GM12892 (cell line): ENCODE data around the gene TRIM17. TPM values are rescaled to one million over a fixed set of nuclear protein-coding genes. Genes with fewer than 3 reads are reported as not detected.
A peak's percentile ranks its signal among the peaks of the same experiment; 100 is the strongest.

Experiments used
- DNase-seq: peaks from one replicate; pipeline ENCODE4 v3.0.0; 2011; ENCODE audit not compliant: insufficient read length
- FAIRE-seq: peaks from 2 replicates; lab custom pipeline; 2011; peaks lifted over from hg19 to GRCh38; lab: Jason Lieb, UNC
- POLR2A ChIP-seq: IDR thresholded peaks from 2 replicates; pipeline ENCODE4 v1.6.1; 2011; ENCODE audit warnings: low read depth, low read length, control low read depth
- POLR2AphosphoS5 ChIP-seq: IDR thresholded peaks from 2 replicates; pipeline ENCODE4 v1.6.1; 2011; ENCODE audit warnings: low read depth, low read length, control low read depth
- TAF1 ChIP-seq: IDR thresholded peaks from 2 replicates; pipeline ENCODE4 v1.6.1; 2011; ENCODE audit warnings: low read depth, mild to moderate bottlenecking, control low read depth, low read length, borderline replicate concordance
- polyA plus RNA-seq: library from polyadenylated mRNA; unstranded; fragments of >200 nt; gene quantifications from one replicate; pipeline ENCODE4 v1.2.1, GENCODE V29; 2012; ENCODE audit warnings: missing spikeins, inconsistent platforms; ENCODE audit not compliant: missing spikeins

TRIM17 gene
- polyA plus RNA-seq: 0.55 TPM

- no peak for DNase-seq
- FAIRE-seq: no peak
Measured at GRCh38 chr1:228416217-228416933, at the start of gene TRIM17. TSS of gene TRIM17 (minus strand) at chr1:228416861. CDS start at chr1:228415072, 1,789 bp downstream.

GRCh38 chr1:228465571-228466146, 49.0 kb upstream of the TRIM17 start:
- TF ChIP-seq TAF1 (no peak), POLR2A (no peak), POLR2AphosphoS5 (no peak)
- FAIRE-seq (no peak), DNase-seq (no peak)

More at GRCh38 chr1:228416217-228416933, at the start of gene TRIM17:
- TF ChIP-seq POLR2A: no peak
- TF ChIP-seq POLR2AphosphoS5: no peak

- FAIRE-seq: no peak
- DNase-seq: no peak
- TF ChIP-seq TAF1 (no peak), POLR2A (no peak), POLR2AphosphoS5 (no peak)
Measured at GRCh38 chr1:228465141-228465540, 48.5 kb upstream of the TRIM17 start.

- TF ChIP-seq TAF1 (no peak), POLR2A (0 out of 2 replicates have a peak, but pooled peaks have one; percentile 50)
- peak; percentile 77 for FAIRE-seq
- peak; percentile 56 for DNase-seq
Measured at GRCh38 chr1:228464487-228464983, 47.9 kb upstream of the TRIM17 start.

GRCh38 chr1:228463559-228464455, 47.1 kb upstream of the TRIM17 start:
- DNase-seq (peak; percentile 56), FAIRE-seq (peak; percentile 89)
- TF ChIP-seq TAF1 (no peak), POLR2A (no peak; the same call in 1 of the 2 replicates), POLR2AphosphoS5 (no peak)

GRCh38 chr1:228463009-228463558, 46.4 kb upstream of the TRIM17 start:
- FAIRE-seq: no peak
- no peak for TF ChIP-seq POLR2AphosphoS5
- TF ChIP-seq TAF1: no peak
- no peak for TF ChIP-seq POLR2A
- DNase-seq: no peak

- no peak for DNase-seq
- TF ChIP-seq POLR2AphosphoS5 (no peak), POLR2A (no peak), TAF1 (no peak)
- FAIRE-seq: no peak
Measured at GRCh38 chr1:228462560-228462959, 45.9 kb upstream of the TRIM17 start.

- FAIRE-seq (no peak), DNase-seq (no peak)
- TF ChIP-seq POLR2AphosphoS5: no peak
- TF ChIP-seq TAF1: no peak
- no peak for TF ChIP-seq POLR2A
Measured at GRCh38 chr1:228460821-228461220, 44.2 kb upstream of the TRIM17 start.

- no peak for TF ChIP-seq TAF1
- TF ChIP-seq POLR2A: no peak
- TF ChIP-seq POLR2AphosphoS5: no peak
- DNase-seq (peak; percentile 38), FAIRE-seq (peak; percentile 78)
Measured at GRCh38 chr1:228459091-228459993, 42.7 kb upstream of the TRIM17 start.
